ENCODE data around the gene MOSPD2. TPM values are rescaled to one million over a fixed set of nuclear protein-coding genes. Genes with fewer than 3 reads are reported as not detected.

MOSPD2 gene
- total RNA-seq, 1 donor from 2014 or later: 7.6 TPM

- DNase-seq (ENCODE audit: low read depth in 2 of 2): peak in 1 of 2 donors; percentile 26
Observed at GRCh38 chrX:14913241-14913640, 40.0 kb downstream of the MOSPD2 start.

GRCh38 chrX:14915596-14915995, 42.4 kb downstream of the MOSPD2 start:
- peak in 1 of 2 donors; percentile 1 for DNase-seq (ENCODE audit: low read depth in 2 of 2)

- peak in 1 of 2 donors; percentile 1 for DNase-seq (ENCODE audit: low read depth in 2 of 2)
Observed at GRCh38 chrX:14916017-14916674, 42.9 kb downstream of the MOSPD2 start.

GRCh38 chrX:14919407-14919806, 46.2 kb downstream of the MOSPD2 start:
- DNase-seq (ENCODE audit: low read depth in 2 of 2): peak in 1 of 2 donors; percentile 28

GRCh38 chrX:14920196-14920595, 47.0 kb downstream of the MOSPD2 start:
- no peak for DNase-seq (ENCODE audit: low read depth in 2 of 2)

DNA sequence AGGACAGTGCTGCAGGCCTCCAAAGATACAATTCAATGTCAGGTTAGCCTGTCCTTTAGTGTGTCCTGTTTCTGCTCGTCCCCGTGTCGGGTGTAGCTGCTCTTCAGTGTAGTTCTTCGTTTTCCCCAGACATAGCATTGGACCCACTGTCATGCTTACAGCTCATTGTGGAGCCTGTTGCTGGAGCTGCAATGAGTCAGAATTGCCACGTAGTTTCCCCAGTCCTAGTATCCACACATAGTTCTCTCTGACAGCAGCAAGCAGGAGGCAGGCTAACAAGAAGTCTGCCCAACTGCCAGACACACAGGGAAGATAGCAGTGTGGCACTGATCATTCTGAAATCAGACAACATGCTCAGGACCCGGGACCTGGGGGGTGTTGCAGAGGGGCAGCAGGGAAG, 49.2 kb downstream of the MOSPD2 start:
- DNase-seq (ENCODE audit: low read depth in 2 of 2): peak in 1 of 2 donors; percentile 59

DNA sequence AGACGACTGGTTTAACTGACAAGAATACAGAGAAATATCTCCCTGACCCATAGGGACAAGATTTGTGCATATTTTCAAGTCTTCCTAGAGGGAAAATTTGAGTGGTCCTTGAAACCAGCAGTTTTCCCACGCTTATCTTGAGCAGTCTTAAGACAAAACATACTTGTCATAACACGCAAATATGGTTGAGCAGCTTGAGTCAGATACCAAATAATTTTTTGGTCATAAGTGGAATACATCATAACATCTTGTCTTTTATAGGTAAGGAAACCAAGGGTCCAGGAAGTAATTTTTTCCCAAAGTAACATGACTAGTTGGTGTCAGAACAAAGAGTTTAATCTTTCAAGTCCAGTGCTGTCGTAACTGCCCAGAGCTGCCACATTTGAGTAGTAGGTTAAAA, 50.5 kb downstream of the MOSPD2 start:
- DNase-seq (ENCODE audit: low read depth in 2 of 2): no peak

DNA sequence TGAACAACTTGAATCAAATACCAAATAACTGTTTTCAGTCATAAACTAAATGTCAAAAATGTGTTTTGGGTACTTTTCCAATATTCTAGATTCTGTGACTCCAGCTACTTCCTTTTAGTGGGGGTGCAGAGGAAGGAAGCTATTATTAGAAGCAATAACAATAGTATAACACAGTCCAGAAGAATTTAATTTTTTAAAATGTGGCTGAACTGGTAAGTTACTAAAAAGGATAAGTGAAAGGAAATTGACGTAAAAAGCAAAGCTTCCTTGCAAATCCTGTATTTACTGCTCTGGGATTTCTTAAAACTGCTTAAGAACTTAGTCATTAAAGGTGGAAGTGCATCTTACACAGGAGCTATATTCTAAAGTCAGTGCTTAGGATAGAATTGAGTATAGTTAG, 53.2 kb downstream of the MOSPD2 start:
- peak in 1 of 2 donors; percentile 40 for DNase-seq (ENCODE audit: low read depth in 2 of 2)

- DNase-seq (ENCODE audit: low read depth in 2 of 2): no peak
Observed at GRCh38 chrX:14927401-14927800, 54.2 kb downstream of the MOSPD2 start.

DNA sequence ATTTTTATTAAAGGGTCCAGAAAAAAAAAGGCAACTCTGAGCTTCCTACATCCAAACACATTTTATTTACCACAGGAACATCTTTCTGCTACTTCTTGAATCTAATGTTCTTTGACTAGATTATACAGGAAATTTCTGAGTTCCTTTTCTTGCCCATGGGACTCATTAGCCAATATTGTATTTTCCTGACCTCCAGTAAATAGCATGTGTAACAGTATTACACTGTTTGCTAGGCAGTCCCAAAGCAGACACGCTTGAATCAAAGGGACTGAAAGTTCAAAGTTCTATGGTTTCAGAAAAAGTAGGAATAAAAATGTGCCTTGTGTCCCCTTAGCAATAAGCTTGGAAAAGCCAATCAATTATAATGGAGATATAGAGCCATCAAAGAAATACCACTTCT, 57.4 kb downstream of the MOSPD2 start:
- DNase-seq (ENCODE audit: low read depth in 2 of 2): no peak

DNA sequence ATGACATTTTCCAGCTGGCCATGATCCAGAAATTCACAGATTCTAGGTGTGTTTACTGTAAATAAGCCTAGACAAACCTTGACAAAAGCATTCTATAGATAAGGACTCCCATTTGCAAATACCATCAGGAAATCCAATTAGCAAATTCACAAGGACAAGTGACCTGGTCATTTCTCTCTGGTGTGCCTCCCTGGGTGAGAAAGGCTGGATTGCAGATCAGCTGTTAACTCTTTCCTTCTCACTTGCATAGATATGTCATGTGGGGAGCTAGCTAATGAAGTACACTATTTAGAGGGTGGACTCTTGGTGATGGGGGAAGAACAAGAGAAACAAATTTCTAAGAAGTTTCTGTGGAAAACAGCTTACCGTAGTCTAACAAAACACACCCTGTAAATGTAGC, 58.9 kb downstream of the MOSPD2 start:
- no peak for DNase-seq (ENCODE audit: low read depth in 2 of 2)

DNA sequence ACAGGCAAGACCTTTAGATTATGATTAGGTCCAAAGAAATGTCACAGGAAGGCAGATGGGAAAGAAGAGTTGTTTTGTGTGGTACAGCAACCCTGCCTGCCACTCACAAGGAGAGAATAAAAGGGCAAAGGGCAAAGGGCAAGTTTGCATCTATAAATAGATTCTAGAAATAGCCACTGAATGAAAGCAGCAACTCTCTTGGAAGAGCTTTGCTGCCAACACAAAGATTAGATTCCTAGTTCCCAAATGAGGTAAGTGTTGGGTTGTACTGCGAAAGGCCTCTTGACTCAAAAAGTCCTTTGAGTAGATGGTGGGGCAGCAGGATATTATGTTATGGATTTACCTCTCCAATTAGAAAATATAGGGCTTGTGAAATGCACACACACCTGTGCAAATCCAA, 61.2 kb downstream of the MOSPD2 start:
- no peak for DNase-seq (ENCODE audit: low read depth in 2 of 2)

DNA sequence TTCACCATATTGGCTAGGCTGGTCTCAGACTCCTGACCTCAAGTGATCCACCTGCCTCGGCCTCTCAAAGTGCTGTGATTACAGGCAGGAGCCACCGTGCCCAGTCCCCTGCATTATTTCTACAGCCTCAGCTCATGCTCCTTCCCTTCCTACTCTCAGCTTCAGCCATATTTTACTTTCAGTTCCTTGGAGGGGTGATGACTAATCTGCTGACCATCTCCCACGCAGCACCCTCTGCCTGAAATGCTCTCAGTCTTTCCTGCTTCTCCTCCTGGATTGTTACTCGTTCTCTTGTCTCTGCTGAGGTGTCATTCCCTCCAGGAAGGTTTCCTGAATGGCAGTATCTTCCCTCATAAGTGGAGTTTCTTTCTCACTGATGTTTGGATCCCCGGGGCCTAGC, 63.3 kb downstream of the MOSPD2 start:
- DNase-seq (ENCODE audit: low read depth in 2 of 2): peak in 1 of 2 donors; percentile 10

GRCh38 chrX:14939644-14940043, 66.4 kb downstream of the MOSPD2 start:
- DNase-seq (ENCODE audit: low read depth in 2 of 2): no peak

DNA sequence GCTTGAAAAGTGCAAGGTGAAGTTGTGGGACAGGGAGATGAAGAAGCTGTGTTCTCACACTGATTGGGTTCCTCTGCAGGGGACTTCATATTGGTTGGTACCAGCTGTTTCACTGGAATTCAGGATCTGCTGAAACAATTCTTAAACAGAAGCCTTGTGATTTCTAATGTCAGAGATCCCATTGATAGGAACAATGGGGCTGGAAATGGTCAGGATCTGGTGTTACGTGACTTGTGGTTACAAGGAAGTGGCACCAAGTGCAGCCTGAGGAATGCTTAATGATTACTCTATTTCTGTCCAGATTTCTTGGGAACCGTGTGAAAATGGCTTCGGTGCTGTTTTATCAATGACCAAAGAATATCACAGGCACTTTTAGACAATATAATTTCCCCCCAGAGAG, 68.1 kb downstream of the MOSPD2 start:
- DNase-seq (ENCODE audit: low read depth in 2 of 2): no peak

- DNase-seq (ENCODE audit: low read depth in 2 of 2): no peak
Observed at GRCh38 chrX:14942341-14942740, 69.1 kb downstream of the MOSPD2 start.

DNA sequence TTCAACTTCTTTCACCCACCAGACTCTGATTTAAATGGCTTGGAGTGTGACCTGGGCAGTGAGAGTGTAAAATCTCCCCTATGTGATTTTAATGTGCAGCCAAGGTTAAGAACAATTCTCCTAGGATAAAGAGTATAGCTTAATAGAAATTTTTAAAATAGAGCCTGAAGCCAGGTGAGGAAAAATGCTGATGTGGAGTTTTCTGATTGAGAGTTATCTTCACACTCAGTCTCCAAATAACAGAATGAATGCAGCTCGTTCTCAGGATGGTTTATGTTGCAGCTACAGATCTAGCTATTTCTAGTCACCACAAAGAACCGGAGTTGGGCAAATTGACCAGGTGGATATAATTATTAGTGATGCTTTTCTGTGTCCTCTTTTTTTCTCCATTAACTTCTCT, 70.7 kb downstream of the MOSPD2 start:
- DNase-seq (ENCODE audit: low read depth in 2 of 2): no peak

DNA sequence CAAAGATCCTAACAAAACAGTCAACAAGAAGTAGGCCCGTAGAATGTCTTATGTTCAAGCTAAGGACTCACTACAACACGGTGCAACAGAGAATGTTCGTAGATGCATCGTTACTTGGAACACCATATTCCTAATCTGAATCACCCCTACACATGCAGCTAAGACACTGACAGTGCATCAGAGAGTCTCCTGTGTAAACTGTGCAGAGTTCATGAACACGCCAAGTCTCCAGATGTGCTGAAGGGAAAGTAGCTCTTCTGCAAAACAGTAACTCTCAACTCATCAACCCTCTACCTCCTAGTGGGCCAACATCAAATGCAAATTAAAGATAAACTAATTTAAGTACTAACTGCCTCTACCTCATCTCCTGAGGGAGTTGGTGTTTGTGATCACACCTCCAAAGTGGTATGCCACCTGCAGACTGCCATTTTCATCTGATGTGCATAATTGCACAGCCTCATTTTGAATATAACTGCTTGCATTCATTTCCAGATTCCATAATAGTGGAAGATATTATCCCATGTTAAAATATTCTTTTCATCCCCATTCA, 73.5 kb downstream of the MOSPD2 start:
- no peak for DNase-seq (ENCODE audit: low read depth in 2 of 2)

GRCh38 chrX:14948691-14949090, 75.5 kb downstream of the MOSPD2 start:
- no peak for DNase-seq (ENCODE audit: low read depth in 2 of 2)

GRCh38 chrX:14956813-14957582, 83.8 kb downstream of the MOSPD2 start:
- no peak for DNase-seq (ENCODE audit: low read depth in 2 of 2)

DNA sequence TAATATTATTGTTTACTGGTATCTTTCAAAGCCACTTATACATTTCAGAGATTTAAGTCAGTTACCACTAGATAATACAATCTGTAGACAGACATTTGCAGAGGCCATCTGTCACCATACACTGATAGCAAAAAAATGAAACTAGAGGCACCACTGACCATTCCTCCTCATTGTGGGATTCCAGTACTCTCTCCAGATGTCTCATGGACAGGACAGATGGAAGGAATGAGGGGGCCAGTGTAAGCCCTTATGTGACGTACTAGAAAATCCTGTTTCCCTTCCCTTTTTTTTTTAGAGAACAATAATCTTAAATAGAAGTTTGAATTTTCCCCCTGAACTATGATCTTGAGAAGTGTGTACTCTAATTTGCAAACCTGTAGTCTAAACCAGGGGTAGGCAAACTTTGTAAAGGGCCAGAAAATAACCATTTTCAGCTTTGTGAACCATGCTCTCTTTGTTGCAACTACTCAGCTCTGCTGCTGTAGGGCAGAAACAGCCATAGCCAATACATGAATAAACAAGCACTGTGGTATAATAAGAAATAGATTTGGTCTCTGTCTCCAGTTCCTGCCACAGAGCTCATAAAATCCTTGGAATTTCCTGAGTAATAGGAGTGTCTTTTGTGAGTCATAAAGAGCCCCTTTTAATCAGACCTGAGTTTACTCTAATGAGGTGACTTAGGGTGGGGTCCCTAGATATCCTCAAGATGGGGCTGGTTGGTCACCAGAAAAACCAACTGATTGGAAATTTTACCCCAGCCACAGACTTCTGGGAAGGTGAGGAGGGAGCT, 90.4 kb downstream of the MOSPD2 start:
- DNase-seq (ENCODE audit: low read depth in 2 of 2): peak in 1 of 2 donors; percentile 17

DNA sequence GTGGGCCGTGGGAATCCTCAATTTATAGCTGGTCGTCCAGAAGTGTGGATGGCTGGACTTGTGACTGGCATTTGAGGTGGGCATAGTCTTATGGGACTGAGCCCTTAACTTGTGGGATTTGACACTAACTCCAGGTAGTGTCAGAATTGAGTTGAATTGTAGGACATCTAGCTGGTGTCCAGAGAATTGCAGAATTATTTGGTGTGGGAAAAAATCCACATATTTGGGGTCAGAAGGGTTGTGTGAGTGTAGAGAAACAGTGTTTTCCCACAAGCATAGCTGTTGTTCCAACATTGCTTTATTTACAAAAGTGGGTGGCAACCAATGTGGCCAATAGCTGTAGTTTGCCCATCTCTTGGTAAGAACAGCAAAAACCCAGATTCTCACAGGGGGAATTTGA, 91.3 kb downstream of the MOSPD2 start:
- DNase-seq (ENCODE audit: low read depth in 2 of 2): peak in 1 of 2 donors; percentile 37

All from dermis microvascular lymphatic vessel endothelial cell (primary cell).